HepG2 (cell line): ENCODE data around the gene DSTN. TPM values are rescaled to one million over a fixed set of nuclear protein-coding genes. Genes with fewer than 3 reads are reported as not detected.

Experiments
- ASH2L ChIP-seq: fragments of 300-600, 200-600 bp; sonication (generic); IDR thresholded peaks from 2 replicates; pipeline ENCODE4 v1.7.0; 2017; ENCODE audit warnings: low read depth, mild to moderate bottlenecking, moderate library complexity, mixed read lengths, low read length; ENCODE audit not compliant: insufficient read length
- ATM ChIP-seq: fragments of 450-650 bp; IDR thresholded peaks from 2 replicates; pipeline ENCODE4 v1.7.1; 2017; ENCODE audit warnings: mild to moderate bottlenecking, borderline replicate concordance
- BORCS8-MEF2B ChIP-seq: sonication (generic); formaldehyde crosslinking; IDR thresholded peaks from 2 replicates; pipeline ENCODE4 v1.8.0; 2022; ENCODE audit warnings: mild to moderate bottlenecking, missing genetic modification reagents
- BRD4 ChIP-seq: sonication (generic); formaldehyde crosslinking; IDR thresholded peaks from 2 replicates; pipeline ENCODE4 v1.4.0; 2020; ENCODE audit warnings: missing genetic modification reagents
- CBX1 ChIP-seq: IDR thresholded peaks from one replicate; pipeline ENCODE4 v1.6.1; 2016; ENCODE audit warnings: antibody characterized with exemption, low read depth
- FOXP1 ChIP-seq, 2 experiments: fragments of 450-650 bp in 1 of 2; IDR thresholded peaks; 2 replicates each; pipeline ENCODE4 v1.6.1; 2017 to 2018; ENCODE audit warnings: antibody characterized with exemption in 1 of 2
- LCORL ChIP-seq, 2 experiments: fragments of 450-650 bp in 1 of 2; sonication (generic) in 1 of 2; formaldehyde crosslinking in 1 of 2; IDR thresholded peaks; 2 replicates each; pipeline versions ENCODE4 v1.5.0 to v1.6.1; 2017 to 2020; ENCODE audit warnings: antibody characterized with exemption in 1 of 2, missing genetic modification reagents in 1 of 2
- MED13 ChIP-seq: sonication (generic); formaldehyde crosslinking; IDR thresholded peaks from 2 replicates; pipeline ENCODE4 v1.5.0; 2020; ENCODE audit warnings: missing genetic modification reagents
- MTA1 ChIP-seq: sonication (generic); formaldehyde crosslinking; IDR thresholded peaks from 2 replicates; pipeline ENCODE4 v1.4.0; 2020; ENCODE audit warnings: missing genetic modification reagents, mild to moderate bottlenecking, borderline replicate concordance
- SAFB2 ChIP-seq: sonication (generic); formaldehyde crosslinking; IDR thresholded peaks from 2 replicates; pipeline ENCODE4 v1.5.1; 2020; ENCODE audit warnings: missing genetic modification reagents, low read depth, mild to moderate bottlenecking, borderline replicate concordance
- SALL2 ChIP-seq: sonication (generic); formaldehyde crosslinking; IDR thresholded peaks from 2 replicates; pipeline ENCODE4 v1.8.1; 2023; ENCODE audit warnings: mild to moderate bottlenecking, missing genetic modification reagents, inconsistent platforms
- STAG1 ChIP-seq: sonication (generic); formaldehyde crosslinking; IDR thresholded peaks from 2 replicates; pipeline ENCODE4 v1.4.0; 2020; ENCODE audit warnings: missing genetic modification reagents
- ZC3H13 ChIP-seq: sonication (generic); formaldehyde crosslinking; IDR thresholded peaks from 2 replicates; pipeline ENCODE4 v1.8.1; 2023; ENCODE audit warnings: mild to moderate bottlenecking, missing genetic modification reagents, moderate library complexity
- ZFP62 ChIP-seq: sonication (generic); formaldehyde crosslinking; IDR thresholded peaks from 2 replicates; pipeline ENCODE4 v1.4.0; 2020; ENCODE audit warnings: missing genetic modification reagents
- ZMYM3 ChIP-seq: sonication (generic); formaldehyde crosslinking; IDR thresholded peaks from 2 replicates; pipeline ENCODE4 v1.5.1; 2020; ENCODE audit warnings: mild to moderate bottlenecking, missing genetic modification reagents
- ZNF468 ChIP-seq: sonication (generic); formaldehyde crosslinking; IDR thresholded peaks from 2 replicates; pipeline ENCODE4 v1.8.0; 2022; ENCODE audit warnings: mild to moderate bottlenecking, moderate library complexity, missing genetic modification reagents
- ZNF629 ChIP-seq: sonication (generic); formaldehyde crosslinking; conservative IDR thresholded peaks from 2 replicates; pipeline ENCODE4 v1.5.0; 2020; ENCODE audit warnings: missing genetic modification reagents
- polyA plus RNA-seq, 8 experiments: library from polyadenylated mRNA; depleted of rRNA in 3 of 8; stranded (reverse) in 7 of 8; unstranded in 1 of 8; fragments of >200 nt; fragmentation: Illumina TruSeq in 4 of 8; extraction: Trizol in 4 of 8; gene quantifications; 2 replicates each; pipeline versions ENCODE4 v1.2.1 to v1.2.3, GENCODE V29; 2011 to 2016; ENCODE audit warnings: low read depth in 4 of 8, missing spikeins in 1 of 8, mixed read lengths in 1 of 8; ENCODE audit not compliant: insufficient read depth in 1 of 8
- total RNA-seq, 5 experiments: library from RNA; depleted of rRNA; stranded (reverse); fragments of >200 nt; fragmentation: Illumina TruSeq; extraction: Trizol; gene quantifications; 2 replicates each; pipeline ENCODE4 v1.2.3, GENCODE V29; 2016; ENCODE audit warnings: low read depth in 1 of 5
- TF ChIP-seq, protein P1 (sequence below): sonication (generic); formaldehyde crosslinking; IDR thresholded peaks from 2 replicates; pipeline ENCODE4 v1.5.1; 2020; ENCODE audit warnings: mild to moderate bottlenecking, missing genetic modification reagents, moderate library complexity
- TF ChIP-seq, protein P2 (sequence below): sonication (generic); formaldehyde crosslinking; IDR thresholded peaks from 2 replicates; pipeline ENCODE4 v1.5.0; 2020; ENCODE audit warnings: mild to moderate bottlenecking, missing genetic modification reagents, moderate library complexity
- TF ChIP-seq, protein P3 (sequence below): IDR thresholded peaks from 2 replicates; pipeline ENCODE4 v1.6.1; 2018; ENCODE audit warnings: missing genetic modification reagents

The DSTN gene
- total and polyA plus RNA-seq, 2 of the 13 experiments (the other 11 are each of a cell fraction or from before 2014, with no cell fraction given) = 27.6 to 106 TPM

GRCh38 chr20:17648791-17649730 is 79.2 kb downstream of the DSTN start (continued):
- TF ChIP-seq, protein P1, sequence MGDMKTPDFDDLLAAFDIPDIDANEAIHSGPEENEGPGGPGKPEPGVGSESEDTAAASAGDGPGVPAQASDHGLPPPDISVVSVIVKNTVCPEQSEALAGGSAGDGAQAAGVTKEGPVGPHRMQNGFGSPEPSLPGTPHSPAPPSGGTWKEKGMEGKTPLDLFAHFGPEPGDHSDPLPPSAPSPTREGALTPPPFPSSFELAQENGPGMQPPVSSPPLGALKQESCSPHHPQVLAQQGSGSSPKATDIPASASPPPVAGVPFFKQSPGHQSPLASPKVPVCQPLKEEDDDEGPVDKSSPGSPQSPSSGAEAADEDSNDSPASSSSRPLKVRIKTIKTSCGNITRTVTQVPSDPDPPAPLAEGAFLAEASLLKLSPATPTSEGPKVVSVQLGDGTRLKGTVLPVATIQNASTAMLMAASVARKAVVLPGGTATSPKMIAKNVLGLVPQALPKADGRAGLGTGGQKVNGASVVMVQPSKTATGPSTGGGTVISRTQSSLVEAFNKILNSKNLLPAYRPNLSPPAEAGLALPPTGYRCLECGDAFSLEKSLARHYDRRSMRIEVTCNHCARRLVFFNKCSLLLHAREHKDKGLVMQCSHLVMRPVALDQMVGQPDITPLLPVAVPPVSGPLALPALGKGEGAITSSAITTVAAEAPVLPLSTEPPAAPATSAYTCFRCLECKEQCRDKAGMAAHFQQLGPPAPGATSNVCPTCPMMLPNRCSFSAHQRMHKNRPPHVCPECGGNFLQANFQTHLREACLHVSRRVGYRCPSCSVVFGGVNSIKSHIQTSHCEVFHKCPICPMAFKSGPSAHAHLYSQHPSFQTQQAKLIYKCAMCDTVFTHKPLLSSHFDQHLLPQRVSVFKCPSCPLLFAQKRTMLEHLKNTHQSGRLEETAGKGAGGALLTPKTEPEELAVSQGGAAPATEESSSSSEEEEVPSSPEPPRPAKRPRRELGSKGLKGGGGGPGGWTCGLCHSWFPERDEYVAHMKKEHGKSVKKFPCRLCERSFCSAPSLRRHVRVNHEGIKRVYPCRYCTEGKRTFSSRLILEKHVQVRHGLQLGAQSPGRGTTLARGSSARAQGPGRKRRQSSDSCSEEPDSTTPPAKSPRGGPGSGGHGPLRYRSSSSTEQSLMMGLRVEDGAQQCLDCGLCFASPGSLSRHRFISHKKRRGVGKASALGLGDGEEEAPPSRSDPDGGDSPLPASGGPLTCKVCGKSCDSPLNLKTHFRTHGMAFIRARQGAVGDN (CRISPR knock-in tag) = no peak; the same call in 1 of the 2 replicates
- TF ChIP-seq ZC3H13 (CRISPR knock-in tag) (peak; percentile 58; the same call in 1 of the 2 replicates), SALL2 (CRISPR knock-in tag) (no peak), ZNF629 (CRISPR knock-in tag) (no peak), ASH2L (no peak), LCORL (IDR thresholded peaks at IDR 0.05) (no peak), LCORL (CRISPR knock-in tag; IDR thresholded peaks at IDR 0.05) (no peak), STAG1 (CRISPR knock-in tag) (peak; percentile 31; the same call in 1 of the 2 replicates), MED13 (CRISPR knock-in tag) (no peak), BORCS8-MEF2B (CRISPR knock-in tag) (no peak), ZMYM3 (CRISPR knock-in tag) (no peak), SAFB2 (no peak), ZFP62 (no peak), MTA1 (CRISPR knock-in tag) (no peak), ZNF468 (CRISPR knock-in tag) (no peak), CBX1 (no peak), BRD4 (CRISPR knock-in tag) (no peak), FOXP1 (IDR thresholded peaks at IDR 0.05) (no peak), FOXP1 (CRISPR knock-in tag; IDR thresholded peaks at IDR 0.05) (no peak), ATM (no peak)
- TF ChIP-seq, protein P2, sequence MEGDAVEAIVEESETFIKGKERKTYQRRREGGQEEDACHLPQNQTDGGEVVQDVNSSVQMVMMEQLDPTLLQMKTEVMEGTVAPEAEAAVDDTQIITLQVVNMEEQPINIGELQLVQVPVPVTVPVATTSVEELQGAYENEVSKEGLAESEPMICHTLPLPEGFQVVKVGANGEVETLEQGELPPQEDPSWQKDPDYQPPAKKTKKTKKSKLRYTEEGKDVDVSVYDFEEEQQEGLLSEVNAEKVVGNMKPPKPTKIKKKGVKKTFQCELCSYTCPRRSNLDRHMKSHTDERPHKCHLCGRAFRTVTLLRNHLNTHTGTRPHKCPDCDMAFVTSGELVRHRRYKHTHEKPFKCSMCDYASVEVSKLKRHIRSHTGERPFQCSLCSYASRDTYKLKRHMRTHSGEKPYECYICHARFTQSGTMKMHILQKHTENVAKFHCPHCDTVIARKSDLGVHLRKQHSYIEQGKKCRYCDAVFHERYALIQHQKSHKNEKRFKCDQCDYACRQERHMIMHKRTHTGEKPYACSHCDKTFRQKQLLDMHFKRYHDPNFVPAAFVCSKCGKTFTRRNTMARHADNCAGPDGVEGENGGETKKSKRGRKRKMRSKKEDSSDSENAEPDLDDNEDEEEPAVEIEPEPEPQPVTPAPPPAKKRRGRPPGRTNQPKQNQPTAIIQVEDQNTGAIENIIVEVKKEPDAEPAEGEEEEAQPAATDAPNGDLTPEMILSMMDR = peak; percentile 61
- TF ChIP-seq, protein P3, sequence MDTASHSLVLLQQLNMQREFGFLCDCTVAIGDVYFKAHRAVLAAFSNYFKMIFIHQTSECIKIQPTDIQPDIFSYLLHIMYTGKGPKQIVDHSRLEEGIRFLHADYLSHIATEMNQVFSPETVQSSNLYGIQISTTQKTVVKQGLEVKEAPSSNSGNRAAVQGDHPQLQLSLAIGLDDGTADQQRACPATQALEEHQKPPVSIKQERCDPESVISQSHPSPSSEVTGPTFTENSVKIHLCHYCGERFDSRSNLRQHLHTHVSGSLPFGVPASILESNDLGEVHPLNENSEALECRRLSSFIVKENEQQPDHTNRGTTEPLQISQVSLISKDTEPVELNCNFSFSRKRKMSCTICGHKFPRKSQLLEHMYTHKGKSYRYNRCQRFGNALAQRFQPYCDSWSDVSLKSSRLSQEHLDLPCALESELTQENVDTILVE (CRISPR knock-in tag) = no peak
